Keratinocyte (primary cell): Measurements from ENCODE around the gene PLXDC2.

Experiments
- CTCF ChIP-seq, 3 experiments: IDR thresholded peaks in 1 of 3; conservative IDR thresholded peaks in 1 of 3; optimal IDR thresholded peaks in 1 of 3; 2 replicates in 2 of 3; 3 replicates in 1 of 3; pipeline versions ENCODE3 to v1.5.1; 2011; ENCODE audit warnings: low read length in 3 of 3, mild to moderate bottlenecking in 3 of 3, moderate library complexity in 2 of 3, control low read depth in 1 of 3, inconsistent platforms in 1 of 3; ENCODE audit not compliant: insufficient read depth in 2 of 3; ENCODE audit errors: extremely low read depth in 1 of 3
- EZH2 ChIP-seq: IDR thresholded peaks from one replicate; pipeline ENCODE4 v1.6.1; 2012; ENCODE audit warnings: inconsistent platforms, mild to moderate bottlenecking, low read length, moderate library complexity

- TF ChIP-seq CTCF (optimal IDR thresholded peaks at IDR 0.05 in 1 of 3, IDR thresholded peaks at IDR 0.05 in 1 of 3, conservative IDR thresholded peaks at IDR 0.05 in 1 of 3; ENCODE audit: extremely low read depth in 1 of 3, insufficient read depth in 2 of 3, low read length in 3 of 3) (no peak), EZH2 (no peak)
Observed at GRCh38 chr10:20142311-20142710, 326.1 kb downstream of the PLXDC2 start.
